Hair follicular keratinocyte (primary cell): Measurements from ENCODE around the gene SLC30A3. TPM values are rescaled to one million over a fixed set of nuclear protein-coding genes. Genes with fewer than 3 reads are reported as not detected.

ENCODE experiments used
- total RNA-seq: library from RNA; depleted of rRNA; stranded (reverse); fragments of >200 nt; gene quantifications from 2 replicates; pipeline ENCODE4 v1.2.3, GENCODE V29; 2015

SLC30A3 gene, protein sequence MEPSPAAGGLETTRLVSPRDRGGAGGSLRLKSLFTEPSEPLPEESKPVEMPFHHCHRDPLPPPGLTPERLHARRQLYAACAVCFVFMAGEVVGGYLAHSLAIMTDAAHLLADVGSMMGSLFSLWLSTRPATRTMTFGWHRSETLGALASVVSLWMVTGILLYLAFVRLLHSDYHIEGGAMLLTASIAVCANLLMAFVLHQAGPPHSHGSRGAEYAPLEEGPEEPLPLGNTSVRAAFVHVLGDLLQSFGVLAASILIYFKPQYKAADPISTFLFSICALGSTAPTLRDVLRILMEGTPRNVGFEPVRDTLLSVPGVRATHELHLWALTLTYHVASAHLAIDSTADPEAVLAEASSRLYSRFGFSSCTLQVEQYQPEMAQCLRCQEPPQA
- total RNA-seq, result not detected in 2 replicates

DNA sequence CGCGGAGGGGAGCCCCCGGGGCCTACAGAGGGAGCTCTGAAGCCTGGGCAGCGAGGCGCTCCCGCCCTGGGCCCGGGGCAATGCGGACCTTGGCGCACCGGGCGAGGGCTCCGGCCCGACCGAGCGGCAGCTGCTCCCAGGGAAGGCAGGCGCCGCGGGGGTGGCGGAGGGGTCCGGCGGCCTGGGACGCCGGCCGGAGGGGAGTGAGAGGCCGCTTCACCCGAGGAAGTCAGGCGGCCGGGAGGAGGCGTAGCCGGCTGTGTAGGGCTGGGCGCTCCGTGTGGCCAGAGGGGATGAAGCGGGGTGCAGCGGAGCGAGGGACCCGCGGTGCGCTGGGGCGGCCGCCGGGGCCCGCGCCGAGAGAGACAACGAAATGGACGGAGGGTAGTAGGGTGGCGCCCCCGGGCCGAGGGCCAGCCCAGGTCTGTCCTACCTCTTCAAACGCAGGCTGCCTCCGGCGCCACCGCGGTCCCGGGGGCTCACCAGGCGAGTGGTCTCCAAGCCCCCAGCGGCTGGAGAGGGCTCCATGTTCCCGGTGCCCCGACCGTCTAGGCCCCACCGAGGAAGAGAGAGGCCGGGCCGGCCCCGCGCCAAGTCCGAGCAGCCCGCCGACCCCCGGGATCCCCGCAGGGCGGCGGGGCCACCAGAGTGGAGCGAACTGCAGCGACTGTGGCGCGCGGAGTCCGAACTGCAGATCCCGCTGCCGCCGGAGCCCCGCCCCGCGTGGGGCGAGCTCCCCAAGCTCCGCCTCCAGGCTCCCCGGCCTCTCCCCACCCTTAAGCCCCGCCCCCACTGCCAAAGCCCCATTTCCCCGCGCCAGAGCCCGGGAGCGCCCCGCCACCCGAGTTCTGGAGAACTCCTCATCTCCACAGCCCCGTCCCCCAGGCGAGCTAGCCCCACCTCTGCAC is at the start of gene SLC30A3:
Gene SLC30A3, minus strand, starts transcription at position 669 of the 908 bp plus-strand sequence. Its CDS starts 141 bp downstream, at position 528.

DNA sequence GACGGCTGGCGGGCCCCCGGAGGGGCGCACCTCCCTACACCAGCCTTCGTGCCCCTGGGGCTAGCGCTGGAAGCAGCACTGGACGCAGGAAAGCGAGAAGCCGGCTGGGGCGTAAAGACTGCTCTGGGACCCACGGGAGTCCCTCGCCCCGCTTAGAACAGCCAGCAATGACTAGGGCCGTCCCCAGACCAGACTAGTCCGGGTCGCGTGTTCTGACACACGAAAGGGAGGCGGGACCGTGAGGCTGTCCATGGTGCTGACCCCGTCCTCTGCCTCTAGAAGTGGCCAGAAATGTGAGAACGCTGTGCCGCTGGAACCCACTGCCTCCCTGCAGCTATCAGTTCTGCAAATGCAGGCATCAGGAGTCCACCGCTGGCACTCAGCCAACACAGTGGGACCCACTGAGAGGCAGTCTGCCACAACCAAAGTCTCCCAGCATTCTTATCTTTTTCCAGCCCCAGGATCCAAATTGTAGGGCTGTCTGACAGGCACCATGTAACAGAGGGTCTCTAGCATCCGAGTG is 45.6 kb upstream of the SLC30A3 start, which contains the start of gene UCN:
Gene UCN, minus strand, starts transcription at position 87 of the 523 bp plus-strand sequence. CDS start 550 bp downstream, outside the sequence.

DNA sequence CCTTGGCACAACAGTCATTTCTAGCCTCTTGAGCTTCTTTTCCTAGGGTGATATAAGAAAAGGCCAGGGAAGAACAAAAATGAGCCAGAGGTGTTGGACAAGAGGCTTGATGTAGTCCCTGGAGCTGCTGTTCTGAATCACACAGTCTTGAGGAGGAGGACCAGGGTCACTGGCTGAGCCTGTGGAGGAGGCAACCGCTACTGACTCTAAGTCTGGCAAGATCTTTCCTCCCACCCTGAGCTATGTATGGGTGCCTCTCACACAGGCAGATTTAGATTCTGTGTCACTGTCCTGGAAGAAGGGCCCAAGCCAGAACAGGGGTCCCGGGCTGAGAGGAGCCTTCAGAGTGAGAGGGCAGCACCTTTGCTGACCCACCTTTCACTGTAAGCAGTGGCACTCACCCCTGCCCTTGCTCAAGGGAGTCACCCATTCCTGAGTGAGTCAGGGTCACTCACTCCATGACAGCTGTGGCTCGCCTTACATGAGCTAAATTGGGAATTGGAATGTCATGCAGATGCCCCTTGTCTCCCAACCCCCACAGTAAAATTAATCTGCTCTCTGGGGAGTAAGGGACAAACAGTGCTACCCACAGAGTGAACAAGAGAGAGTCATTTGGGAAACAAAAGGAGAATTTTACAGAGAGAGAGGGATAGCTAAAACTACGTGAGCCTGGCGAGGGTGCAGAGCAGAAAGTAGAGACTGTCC is 19.2 kb upstream of the SLC30A3 start, which contains the start of gene TRIM54:
Gene TRIM54, plus strand, starts transcription at position 575 of the 705 bp plus-strand sequence. CDS start 303 bp downstream, outside the sequence.

DNA sequence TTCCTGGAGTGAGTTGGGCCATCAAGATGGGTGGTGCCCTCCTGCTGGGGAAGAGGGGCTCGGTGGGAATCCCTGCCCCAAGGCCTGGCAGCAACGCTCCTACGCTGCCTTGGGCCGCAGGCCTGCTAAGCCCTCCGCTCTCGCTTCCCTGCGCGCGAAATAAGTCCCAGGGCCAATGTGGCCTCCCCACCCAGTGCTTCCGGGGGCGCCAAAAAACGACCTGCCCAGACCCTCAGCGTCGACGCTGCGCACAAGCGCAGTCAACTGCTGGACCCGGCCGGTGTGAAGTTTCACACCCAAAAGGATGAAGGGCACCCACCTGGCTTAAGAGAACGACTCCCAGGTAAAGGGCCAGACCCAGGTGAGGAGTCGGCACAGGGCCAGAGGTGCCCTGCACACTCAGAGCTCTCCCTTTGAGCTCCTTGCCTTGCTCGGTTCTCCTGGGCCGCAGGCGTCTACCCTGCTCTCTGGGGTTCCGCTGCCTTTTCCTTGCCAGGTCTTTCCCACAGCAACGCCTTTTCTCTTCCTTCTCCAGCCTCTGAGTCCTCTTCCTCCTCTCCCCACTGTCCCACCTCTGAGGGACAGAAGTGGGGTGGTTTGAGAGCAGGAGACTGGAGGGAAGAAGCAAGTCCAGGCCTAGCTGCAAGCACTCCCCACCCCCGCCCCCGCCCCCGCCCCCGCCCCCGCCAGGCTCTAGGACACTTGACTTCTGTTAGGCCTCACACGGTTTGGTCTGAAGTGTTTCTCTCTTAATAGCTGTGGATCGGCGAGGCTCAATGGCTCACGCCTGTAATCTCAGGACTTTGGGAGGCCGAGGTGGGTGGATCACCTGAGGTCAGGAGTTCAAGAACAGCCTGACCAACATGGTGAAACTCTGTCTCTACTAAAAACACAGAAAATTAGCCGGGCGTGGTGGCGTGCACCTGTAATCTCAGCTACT is 12.6 kb upstream of the SLC30A3 start, which contains the start of gene DNAJC5G:
Gene DNAJC5G, plus strand, starts transcription at position 223 of the 940 bp plus-strand sequence. CDS start 1,296 bp downstream, outside the sequence.

DNA sequence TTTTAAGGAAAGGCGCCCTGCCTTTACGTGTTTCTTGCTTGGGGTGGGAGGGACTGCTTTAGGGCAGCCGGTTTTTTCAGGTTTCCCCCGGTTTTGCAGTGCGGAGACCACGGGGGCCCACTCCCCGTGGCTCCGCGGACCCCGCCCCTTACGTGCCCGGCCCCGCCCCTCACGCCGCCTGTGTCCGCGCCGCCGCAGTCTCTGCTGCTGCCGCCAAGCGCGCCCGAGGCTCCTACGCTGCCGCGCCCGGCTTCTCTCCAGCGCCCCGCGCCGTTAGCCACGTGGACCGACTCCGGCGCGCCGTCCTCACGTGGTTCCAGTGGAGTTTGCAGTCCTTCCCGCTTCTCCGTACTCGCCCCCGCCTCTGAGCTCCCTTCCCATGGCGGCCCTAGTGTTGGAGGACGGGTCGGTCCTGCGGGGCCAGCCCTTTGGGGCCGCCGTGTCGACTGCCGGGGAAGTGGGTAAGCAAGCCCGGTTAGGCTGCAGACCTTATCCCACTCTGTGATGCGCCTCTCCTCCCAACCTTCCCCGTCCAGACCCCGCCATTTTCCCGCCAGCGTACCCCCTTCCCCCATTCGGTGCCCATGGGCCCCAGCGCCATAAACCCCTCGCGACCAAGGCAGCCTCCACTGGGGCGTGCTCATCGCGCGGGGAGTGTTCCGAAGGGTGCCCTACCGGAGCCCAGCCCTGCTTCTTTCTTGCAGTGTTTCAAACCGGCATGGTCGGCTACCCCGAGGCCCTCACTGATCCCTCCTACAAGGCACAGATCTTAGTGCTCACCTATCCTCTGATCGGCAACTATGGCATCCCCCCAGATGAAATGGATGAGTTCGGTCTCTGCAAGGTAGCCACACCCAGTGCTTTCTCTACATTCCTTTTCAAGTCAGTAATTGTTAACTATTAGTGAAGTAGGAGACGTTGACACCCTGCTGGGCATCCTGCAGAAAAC is 45.4 kb downstream of the SLC30A3 start, which contains the start of gene CAD:
Gene CAD, plus strand, starts transcription at position 197 of the 949 bp plus-strand sequence. Its CDS starts 183 bp downstream, at position 380.

DNA sequence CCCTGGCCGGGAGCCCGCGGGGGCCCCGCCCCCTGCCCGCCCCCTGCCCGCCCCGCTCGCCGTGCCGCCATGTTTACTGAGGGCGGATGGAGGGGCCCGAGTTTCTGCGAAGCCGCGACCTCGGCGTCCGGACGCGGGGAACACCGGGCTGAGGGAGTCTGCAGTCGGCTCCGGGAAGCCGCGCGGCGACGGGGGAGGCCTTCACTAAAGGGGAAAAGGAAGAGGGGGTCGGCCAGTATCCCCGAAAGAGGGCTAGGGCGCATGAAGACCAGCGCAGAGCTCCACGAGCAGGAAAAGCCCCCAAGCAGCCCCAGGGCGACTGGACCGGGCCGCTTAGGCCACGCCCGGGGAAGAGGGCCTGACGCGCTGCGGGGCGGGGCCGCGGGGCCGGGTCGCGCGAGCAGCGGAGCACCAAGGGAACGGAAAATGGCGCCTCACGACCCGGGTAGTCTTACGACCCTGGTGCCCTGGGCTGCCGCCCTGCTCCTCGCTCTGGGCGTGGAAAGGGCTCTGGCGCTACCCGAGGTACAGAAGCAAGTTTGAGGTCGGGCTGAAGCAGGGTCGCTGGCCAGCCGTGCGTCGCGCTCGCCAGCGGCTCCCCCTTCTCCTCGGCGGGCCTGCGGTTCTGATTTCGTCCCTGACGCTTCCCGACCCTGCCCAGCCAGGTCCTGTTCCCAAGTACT is 50.8 kb downstream of the SLC30A3 start, which contains the start of the genes ATRAID and SLC5A6:
Gene ATRAID, plus strand, starts transcription at position 99 of the 683 bp plus-strand sequence. Its CDS starts 328 bp downstream, at position 427.
Gene SLC5A6, minus strand, starts transcription at position 326 of the 683 bp plus-strand sequence. CDS start 4,618 bp downstream, outside the sequence.

Other genes starting within 250 kb of the SLC30A3 start
- 24.7 and 27.8 TPM in 2 replicates for gene TMEM214, start 230.1 kb downstream of the SLC30A3 start, total RNA-seq
- gene AGBL5, start 211.4 kb downstream of the SLC30A3 start, total RNA-seq, result 21.5 and 27.2 TPM in 2 replicates
- gene OST4, start 191.4 kb downstream of the SLC30A3 start, total RNA-seq, result 323 and 466 TPM in 2 replicates
- 4.0 and 4.5 TPM in 2 replicates for gene EMILIN1, start 184.4 kb downstream of the SLC30A3 start, total RNA-seq
- 0.47 and 1.7 TPM in 2 replicates for gene KHK, start 176.3 kb downstream of the SLC30A3 start, total RNA-seq
- gene CGREF1, start 143.9 kb downstream of the SLC30A3 start, total RNA-seq, result 1.1 and 2.7 TPM in 2 replicates
- gene ABHD1, start 139.2 kb downstream of the SLC30A3 start, total RNA-seq, result not detected in 2 replicates
- gene PREB, start 128.4 kb downstream of the SLC30A3 start, total RNA-seq, result 69.1 and 81.2 TPM in 2 replicates
- not detected in 2 replicates for gene PRR30, start 123.6 kb downstream of the SLC30A3 start, total RNA-seq
- gene TCF23, start 114.0 kb downstream of the SLC30A3 start, total RNA-seq, result 0.04 TPM in 1 of 2 replicates, not detected in the other
- 159 and 171 TPM in 2 replicates for gene ATRAID, start 51.0 kb downstream of the SLC30A3 start, total RNA-seq
- gene SLC5A6, start 50.8 kb downstream of the SLC30A3 start, total RNA-seq, result 21.2 and 49.7 TPM in 2 replicates
- 33.9 and 59.3 TPM in 2 replicates for gene CAD, start 45.7 kb downstream of the SLC30A3 start, total RNA-seq
- gene DNAJC5G, start 12.4 kb upstream of the SLC30A3 start, total RNA-seq, result not detected in 2 replicates
- gene TRIM54, start 19.4 kb upstream of the SLC30A3 start, total RNA-seq, result not detected in 2 replicates
- 0.23 and 2.1 TPM in 2 replicates for gene UCN, start 45.4 kb upstream of the SLC30A3 start, total RNA-seq
- 96.3 and 110 TPM in 2 replicates for gene MPV17, start 60.0 kb upstream of the SLC30A3 start, total RNA-seq
- gene GTF3C2, start 93.7 kb upstream of the SLC30A3 start, total RNA-seq, result 34.4 and 42.2 TPM in 2 replicates
- 22.7 and 35.1 TPM in 2 replicates for gene EIF2B4, start 107.3 kb upstream of the SLC30A3 start, total RNA-seq
- 98.4 and 103 TPM in 2 replicates for gene SNX17, start 107.6 kb upstream of the SLC30A3 start, total RNA-seq
- gene ZNF513, start 117.7 kb upstream of the SLC30A3 start, total RNA-seq, result 9.4 and 15.5 TPM in 2 replicates
- 100 and 162 TPM in 2 replicates for gene PPM1G, start 146.5 kb upstream of the SLC30A3 start, total RNA-seq
- gene NRBP1, start 165.6 kb upstream of the SLC30A3 start, total RNA-seq, result 63.0 and 80.8 TPM in 2 replicates
- 29.4 and 52.9 TPM in 2 replicates for gene KRTCAP3, start 179.3 kb upstream of the SLC30A3 start, total RNA-seq
- 6.1 and 6.4 TPM in 2 replicates for gene IFT172, start 226.7 kb upstream of the SLC30A3 start, total RNA-seq
- 11.5 and 20.4 TPM in 2 replicates for gene FNDC4, start 232.2 kb upstream of the SLC30A3 start, total RNA-seq
- gene GCKR, start 233.8 kb upstream of the SLC30A3 start, total RNA-seq, result not detected in 2 replicates